Stimulated activated naive CD8-positive, alpha-beta T cell treated with anti-CD3 and anti-CD28 coated beads, Interleukin-15, Interleukin-2, amounts not matched to agents 100 ng/mL and 50 ng/mL, for 24 hours (primary cell): ENCODE results near the gene GDPGP1.
"Not testable (repeated sequence)": the region's sequence is repeated elsewhere in the genome, so short reads cannot be mapped to it uniquely, and the experiment has no call there.

Source experiments
- H3K27ac Mint-ChIP-seq: one replicate; pipeline ENCODE4 v1.8.0; 2021; ENCODE audit warnings: mild to moderate bottlenecking, mixed read lengths
- H3K27me3 Mint-ChIP-seq: one replicate; pipeline ENCODE4 v1.8.0; 2021; ENCODE audit warnings: mixed read lengths
- H3K36me3 Mint-ChIP-seq: one replicate; pipeline ENCODE4 v1.8.0; 2021; ENCODE audit warnings: low read depth, mixed read lengths
- H3K4me1 Mint-ChIP-seq: one replicate; pipeline ENCODE4 v1.8.0; 2021; ENCODE audit warnings: low read depth, mixed read lengths
- H3K4me3 Mint-ChIP-seq: one replicate; pipeline ENCODE4 v1.8.0; 2021; ENCODE audit warnings: mild to moderate bottlenecking, mixed read lengths
- H3K9me3 Mint-ChIP-seq: one replicate; pipeline ENCODE4 v1.8.0; 2021; ENCODE audit warnings: mixed read lengths

GDPGP1 gene

GRCh38 chr15:90257776-90258175 is 23.8 kb downstream of the GDPGP1 start:
- Mint-ChIP-seq H3K9me3 (no peaks in the 10 kb centered on the region), H3K36me3 (no peaks in the 10 kb centered on the region), H3K27me3 (no peaks in the 10 kb centered on the region), H3K4me1 (no peaks in the 10 kb centered on the region), H3K4me3 (no peak overlapping the region), H3K27ac (no peak overlapping the region)

DNA sequence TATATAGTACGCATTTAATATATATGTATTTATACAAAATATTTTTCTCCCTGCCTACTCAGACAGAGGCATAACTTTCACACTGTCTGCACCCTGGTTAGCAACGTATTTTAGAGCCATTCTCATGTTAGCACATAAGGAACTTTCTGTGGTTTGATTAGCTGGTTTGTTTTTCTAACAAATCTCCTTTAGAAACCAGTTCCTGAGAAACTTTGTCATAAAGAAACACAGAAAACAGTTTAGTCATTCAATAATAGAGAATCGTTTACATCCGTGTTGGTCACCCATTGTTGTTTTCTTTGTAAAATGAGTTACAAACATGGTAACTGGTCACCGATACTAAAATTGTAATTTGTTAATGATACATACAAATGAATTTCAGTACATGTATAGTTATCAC is 25.5 kb downstream of the GDPGP1 start:
- peaks cover 10% of the 10 kb centered on the region for H3K4me1 Mint-ChIP-seq
- no peaks in the 10 kb centered on the region for H3K27me3 Mint-ChIP-seq
- H3K4me3 Mint-ChIP-seq: no peak overlapping the region
- no peak overlapping the region for H3K27ac Mint-ChIP-seq
- no peaks in the 10 kb centered on the region for H3K36me3 Mint-ChIP-seq
- no peaks in the 10 kb centered on the region for H3K9me3 Mint-ChIP-seq

DNA sequence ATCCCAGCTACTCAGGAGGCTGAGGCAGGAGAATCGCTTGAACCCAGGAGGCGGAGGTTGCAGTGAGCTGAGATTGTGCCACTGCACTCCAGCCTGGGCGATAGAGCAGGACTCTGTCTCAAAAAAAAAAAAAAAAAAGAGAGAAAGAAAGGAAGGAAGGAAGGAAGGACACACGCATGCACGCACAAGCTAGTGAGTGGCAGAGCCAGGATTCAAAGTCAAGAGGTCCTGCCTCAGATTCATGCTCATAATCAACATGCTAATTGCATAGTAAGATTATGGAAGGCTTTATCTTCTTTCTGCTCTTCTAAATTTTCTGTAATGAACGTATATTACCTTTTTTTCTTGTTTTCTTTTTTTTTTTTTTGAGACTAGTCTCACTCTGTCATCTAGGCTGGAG is 26.7 kb downstream of the GDPGP1 start:
- H3K9me3 Mint-ChIP-seq, H3K27ac Mint-ChIP-seq, H3K4me3 Mint-ChIP-seq, H3K27me3 Mint-ChIP-seq, H3K36me3 Mint-ChIP-seq: not testable (repeated sequence)
- H3K4me1 Mint-ChIP-seq: peaks cover 14% of the 10 kb centered on the region

DNA sequence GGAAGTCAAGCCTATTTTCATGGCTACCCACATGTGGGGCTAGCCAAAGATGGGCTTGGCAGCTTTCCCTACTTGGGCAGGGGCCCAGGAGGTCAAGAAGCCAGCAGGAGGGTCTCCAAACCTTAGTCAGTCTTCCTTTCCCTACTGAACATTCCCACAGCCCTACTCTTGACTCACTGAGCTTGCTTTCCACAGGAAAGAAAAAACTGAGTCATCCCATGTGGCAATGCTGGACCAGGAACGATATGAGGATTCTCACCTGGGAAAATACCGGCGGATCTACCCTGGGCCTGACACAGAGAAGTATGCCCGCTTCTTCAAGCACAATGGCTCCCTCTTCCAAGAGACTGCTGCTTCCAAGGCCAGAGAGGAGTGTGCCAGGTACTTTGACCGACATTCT is 27.8 kb downstream of the GDPGP1 start:
- Mint-ChIP-seq H3K4me1 (peaks cover 18% of the 10 kb centered on the region), H3K9me3 (no peaks in the 10 kb centered on the region), H3K36me3 (peaks cover 9% of the 10 kb centered on the region), H3K27ac (no peak overlapping the region), H3K4me3 (no peak overlapping the region), H3K27me3 (no peaks in the 10 kb centered on the region)

DNA sequence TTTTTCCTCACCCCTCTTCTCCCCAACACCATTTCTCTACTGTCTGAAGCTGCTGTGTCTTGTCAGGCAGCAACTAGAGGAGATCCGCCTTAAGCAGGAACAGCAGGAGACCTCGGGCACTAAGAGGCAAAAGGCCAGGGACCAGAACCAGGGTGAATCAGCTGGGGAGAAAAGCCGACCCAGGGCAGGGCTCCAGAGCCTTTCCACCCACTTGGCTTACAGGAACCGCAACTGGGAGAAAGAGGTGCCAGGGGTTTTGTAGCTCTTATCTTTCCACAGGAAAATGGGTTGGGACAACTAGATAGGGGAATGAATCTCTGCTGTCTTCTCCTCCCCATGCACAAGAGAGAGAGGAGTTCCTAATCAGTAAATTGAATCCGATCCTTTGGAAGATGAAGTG is 28.4 kb downstream of the GDPGP1 start:
- H3K27ac Mint-ChIP-seq: no peak overlapping the region
- peaks cover 24% of the 10 kb centered on the region for H3K4me1 Mint-ChIP-seq
- no peaks in the 10 kb centered on the region for H3K9me3 Mint-ChIP-seq
- H3K36me3 Mint-ChIP-seq: peaks cover 11% of the 10 kb centered on the region
- no peaks in the 10 kb centered on the region for H3K27me3 Mint-ChIP-seq
- H3K4me3 Mint-ChIP-seq: no peak overlapping the region

GRCh38 chr15:90264671-90265070 is 30.7 kb downstream of the GDPGP1 start:
- no peaks in the 10 kb centered on the region for H3K27me3 Mint-ChIP-seq
- H3K4me3 Mint-ChIP-seq: peak overlapping the region; percentile 98
- H3K9me3 Mint-ChIP-seq: no peaks in the 10 kb centered on the region
- H3K27ac Mint-ChIP-seq: peak overlapping the region; percentile 99
- peaks cover 24% of the 10 kb centered on the region for H3K36me3 Mint-ChIP-seq
- H3K4me1 Mint-ChIP-seq: peaks cover 42% of the 10 kb centered on the region

DNA sequence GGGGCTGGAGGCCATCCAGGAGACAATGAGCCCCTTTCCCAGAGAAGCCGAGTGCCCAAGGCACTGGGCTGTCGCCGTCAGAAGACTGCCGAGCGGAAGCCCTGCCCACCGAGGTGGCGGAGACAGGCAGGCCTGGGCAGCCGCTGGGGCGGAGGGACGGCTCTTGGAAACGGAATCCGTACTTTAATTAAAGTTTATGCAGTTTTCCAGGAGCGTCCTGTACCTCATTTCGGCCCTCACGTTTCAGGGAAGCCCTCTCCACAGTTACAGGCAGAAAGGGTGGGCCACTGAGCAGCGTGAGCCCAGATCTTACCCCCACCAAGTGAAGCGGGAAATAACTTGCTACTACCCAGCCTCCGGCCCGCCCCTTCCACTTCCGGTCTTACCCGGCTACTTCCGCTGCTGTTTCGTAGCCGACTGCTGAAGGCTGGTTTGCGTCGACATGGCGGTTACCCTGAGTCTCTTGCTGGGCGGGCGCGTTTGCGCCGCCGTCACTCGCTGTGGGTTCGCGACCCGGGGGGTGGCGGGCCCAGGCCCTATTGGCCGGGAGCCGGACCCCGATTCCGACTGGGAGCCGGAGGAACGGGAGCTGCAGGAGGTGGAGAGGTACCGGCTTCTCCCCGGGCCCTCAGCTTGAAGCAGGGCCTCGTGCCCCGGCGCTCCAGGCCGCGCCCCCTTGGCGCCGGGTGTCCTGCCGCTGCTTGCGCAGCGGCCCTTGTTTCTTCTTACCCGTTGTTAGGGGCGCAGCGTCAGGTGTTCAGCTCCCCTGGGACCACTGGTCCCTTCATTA is 31.5 kb downstream of the GDPGP1 start, which contains the start of gene NGRN:
Gene NGRN (plus strand): TSS at position 402 of the 790 bp plus-strand sequence. CDS start 41 bp downstream, at position 443.
- H3K27me3 Mint-ChIP-seq: no peaks in the 10 kb centered on the region
- H3K36me3 Mint-ChIP-seq: peaks cover 32% of the 10 kb centered on the region
- peak within 1 kb of the TSS; percentile 98 for H3K4me3 Mint-ChIP-seq
- H3K4me1 Mint-ChIP-seq: peaks cover 50% of the 10 kb centered on the region
- no peaks in the 10 kb centered on the region for H3K9me3 Mint-ChIP-seq
- H3K27ac Mint-ChIP-seq: peak within 1 kb of the TSS; percentile 99

- no peaks in the 10 kb centered on the region for H3K9me3 Mint-ChIP-seq
- peak overlapping the region; percentile 98 for H3K4me3 Mint-ChIP-seq
- peaks cover 53% of the 10 kb centered on the region for H3K4me1 Mint-ChIP-seq
- H3K27ac Mint-ChIP-seq: peak overlapping the region; percentile 99
- peaks cover 36% of the 10 kb centered on the region for H3K36me3 Mint-ChIP-seq
- no peaks in the 10 kb centered on the region for H3K27me3 Mint-ChIP-seq
Measured at GRCh38 chr15:90266061-90266431, 32.0 kb downstream of the GDPGP1 start.

GRCh38 chr15:90266485-90266884 is 32.5 kb downstream of the GDPGP1 start:
- H3K9me3 Mint-ChIP-seq: no peaks in the 10 kb centered on the region

GRCh38 chr15:90268415-90268814 is 34.4 kb downstream of the GDPGP1 start:
- H3K9me3 Mint-ChIP-seq: no peaks in the 10 kb centered on the region
- peak overlapping the region; percentile 84 for H3K27ac Mint-ChIP-seq
- H3K36me3 Mint-ChIP-seq: peaks cover 58% of the 10 kb centered on the region
- peak overlapping the region; percentile 98 for H3K4me3 Mint-ChIP-seq
- peaks cover 68% of the 10 kb centered on the region for H3K4me1 Mint-ChIP-seq
- no peaks in the 10 kb centered on the region for H3K27me3 Mint-ChIP-seq

More at GRCh38 chr15:90266485-90266884, 32.5 kb downstream of the GDPGP1 start:
- peaks cover 39% of the 10 kb centered on the region for H3K36me3 Mint-ChIP-seq
- H3K4me3 Mint-ChIP-seq: peak overlapping the region; percentile 98
- peak overlapping the region; percentile 99 for H3K27ac Mint-ChIP-seq
- peaks cover 58% of the 10 kb centered on the region for H3K4me1 Mint-ChIP-seq
- H3K27me3 Mint-ChIP-seq: no peaks in the 10 kb centered on the region

DNA sequence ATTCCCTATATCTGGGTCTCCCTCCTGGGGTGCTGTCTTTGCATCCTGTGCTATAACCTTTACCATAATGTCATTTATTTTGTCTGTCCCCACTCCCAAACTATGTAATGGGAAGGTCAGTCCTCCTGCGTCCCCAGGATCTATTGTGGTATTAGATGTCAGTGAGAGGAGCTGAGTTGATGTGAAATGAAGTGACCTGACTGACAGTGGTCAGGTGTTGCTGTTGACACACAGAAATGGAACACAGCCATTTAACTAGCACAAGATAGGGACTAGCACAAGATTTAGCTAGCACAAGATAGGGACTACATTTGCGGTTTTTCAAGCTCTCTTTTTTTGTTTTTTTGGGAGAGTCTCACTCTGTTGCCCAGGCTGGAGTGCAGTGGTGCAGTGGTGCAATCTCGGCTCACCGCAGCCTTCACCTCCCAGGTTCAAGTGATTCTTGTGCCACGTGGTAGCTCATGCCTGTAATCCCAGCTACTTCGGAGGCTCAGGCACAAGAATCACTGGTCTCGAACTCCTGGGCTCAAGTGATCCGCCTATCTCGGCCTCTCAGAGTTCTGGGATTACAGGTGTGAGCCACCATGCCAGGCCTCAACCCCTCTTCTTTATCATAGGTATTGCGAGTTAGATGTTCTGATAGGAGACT is 36.6 kb downstream of the GDPGP1 start:
- peaks cover 56% of the 10 kb centered on the region for H3K4me1 Mint-ChIP-seq

GRCh38 chr15:90271459-90272166 is 37.6 kb downstream of the GDPGP1 start:
- Mint-ChIP-seq H3K27ac (peak overlapping the region; percentile 46), H3K27me3 (no peaks in the 10 kb centered on the region), H3K9me3 (no peaks in the 10 kb centered on the region), H3K4me1 (peaks cover 55% of the 10 kb centered on the region), H3K36me3 (peaks cover 68% of the 10 kb centered on the region), H3K4me3 (no peak overlapping the region)

More for the DNA sequence above, 36.6 kb downstream of the GDPGP1 start:
- Mint-ChIP-seq H3K9me3 (no peaks in the 10 kb centered on the region), H3K4me3 (peak overlapping the region; percentile 6), H3K36me3 (peaks cover 70% of the 10 kb centered on the region), H3K27me3 (no peaks in the 10 kb centered on the region), H3K27ac (peak overlapping the region; percentile 66)

GRCh38 chr15:90278467-90278866 is 44.5 kb downstream of the GDPGP1 start:
- peaks cover 17% of the 10 kb centered on the region for H3K36me3 Mint-ChIP-seq
- H3K27me3 Mint-ChIP-seq, H3K4me3 Mint-ChIP-seq, H3K9me3 Mint-ChIP-seq, H3K27ac Mint-ChIP-seq, H3K4me1 Mint-ChIP-seq: not testable (repeated sequence)

GRCh38 chr15:90280743-90281142 is 46.7 kb downstream of the GDPGP1 start:
- not testable (repeated sequence) for H3K4me3 Mint-ChIP-seq, H3K9me3 Mint-ChIP-seq, H3K27me3 Mint-ChIP-seq, H3K27ac Mint-ChIP-seq, H3K36me3 Mint-ChIP-seq, H3K4me1 Mint-ChIP-seq

DNA sequence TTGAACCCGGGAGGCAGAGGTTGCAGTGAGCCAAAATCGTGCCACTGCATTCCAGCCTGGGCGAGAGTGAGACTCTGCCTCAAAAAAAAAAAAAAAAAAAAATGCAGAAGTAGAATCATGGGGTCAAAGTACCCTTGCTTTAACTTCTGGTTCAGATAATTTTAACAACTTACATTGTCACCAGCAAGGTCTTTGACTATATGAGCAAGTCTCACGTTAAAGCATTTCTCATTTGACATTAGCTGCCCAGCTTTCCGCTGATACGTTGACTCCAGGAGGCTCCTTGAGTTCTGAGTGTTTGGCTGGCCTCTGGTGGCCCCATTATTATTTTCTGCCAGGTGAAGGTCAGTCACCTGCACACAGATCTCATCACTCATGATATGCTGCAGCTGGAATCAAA is 47.6 kb downstream of the GDPGP1 start:
- not testable (repeated sequence) for H3K27ac Mint-ChIP-seq, H3K27me3 Mint-ChIP-seq, H3K9me3 Mint-ChIP-seq, H3K4me1 Mint-ChIP-seq, H3K4me3 Mint-ChIP-seq, H3K36me3 Mint-ChIP-seq
